ENCODE measurements around the gene EMILIN2.
"Not testable (repeated sequence)": the region's sequence is repeated elsewhere in the genome, so short reads cannot be mapped to it uniquely, and the experiment has no call there.

The EMILIN2 gene

GRCh38 chr18:2845172-2845571, 1.6 kb upstream of the EMILIN2 start:
- no peak for DNase-seq (ENCODE audit: low read depth)

- peak; percentile 17 for DNase-seq (ENCODE audit: low read depth)
These were observed 776 bp downstream of the EMILIN2 start for GRCh38 chr18:2847317-2848246.

GRCh38 chr18:2848247-2849246, 1.7 kb downstream of the EMILIN2 start:
- peak; percentile 17 for DNase-seq (ENCODE audit: low read depth)

- no peak for DNase-seq (ENCODE audit: low read depth)
These were observed 4.0 kb downstream of the EMILIN2 start for GRCh38 chr18:2850816-2851215.

- DNase-seq (ENCODE audit: low read depth), result no peak
These were observed 5.0 kb downstream of the EMILIN2 start for GRCh38 chr18:2851771-2852170.

GRCh38 chr18:2852460-2852859, 5.7 kb downstream of the EMILIN2 start:
- not testable (repeated sequence) for DNase-seq (ENCODE audit: low read depth)

- no peak for DNase-seq (ENCODE audit: low read depth)
These were observed 6.5 kb downstream of the EMILIN2 start for GRCh38 chr18:2853173-2853925.

- DNase-seq (ENCODE audit: low read depth), result no peak
These were observed 7.3 kb downstream of the EMILIN2 start for GRCh38 chr18:2853926-2854664.

- no peak for DNase-seq (ENCODE audit: low read depth)
These were observed 8.1 kb downstream of the EMILIN2 start for GRCh38 chr18:2854875-2855274.

GRCh38 chr18:2855560-2856350, 8.9 kb downstream of the EMILIN2 start:
- DNase-seq (ENCODE audit: low read depth), result no peak

GRCh38 chr18:2856547-2857170, 9.9 kb downstream of the EMILIN2 start:
- DNase-seq (ENCODE audit: low read depth), result no peak

- peak; percentile 45 for DNase-seq (ENCODE audit: low read depth)
These were observed 10.8 kb downstream of the EMILIN2 start for GRCh38 chr18:2857491-2858131.

GRCh38 chr18:2860397-2860796, 13.6 kb downstream of the EMILIN2 start:
- DNase-seq (ENCODE audit: low read depth), result not testable (repeated sequence)

GRCh38 chr18:2863997-2864396, 17.2 kb downstream of the EMILIN2 start:
- not testable (repeated sequence) for DNase-seq (ENCODE audit: low read depth)

GRCh38 chr18:2866465-2866864, 19.7 kb downstream of the EMILIN2 start:
- not testable (repeated sequence) for DNase-seq (ENCODE audit: low read depth)

- no peak for DNase-seq (ENCODE audit: low read depth)
These were observed 22.4 kb downstream of the EMILIN2 start for GRCh38 chr18:2869207-2869606.

- DNase-seq (ENCODE audit: low read depth), result no peak
These were observed 24.4 kb downstream of the EMILIN2 start for GRCh38 chr18:2871111-2871720.

GRCh38 chr18:2872095-2872494, 25.3 kb downstream of the EMILIN2 start:
- no peak for DNase-seq (ENCODE audit: low read depth)

GRCh38 chr18:2874765-2875164, 28.0 kb downstream of the EMILIN2 start:
- DNase-seq (ENCODE audit: low read depth), result no peak
